Adrenal gland (tissue), 12 donors: Measurements from ENCODE around the gene SCFD2. TPM values are rescaled to one million over a fixed set of nuclear protein-coding genes. Genes with fewer than 3 reads are reported as not detected.

ENCODE experiments used
- DNase-seq, 7 donors: peaks; one replicate each; pipeline ENCODE4 v3.0.0-alpha.2; 2019 to 2020
- H3K27ac ChIP-seq, 5 donors: fragments of 200-600 bp; sonication (generic) in 4 of 5; 1 replicate in 3 of 5; 2 replicates in 2 of 5; pipeline versions ENCODE4 v1.5.1 to v1.8.0; 2016 to 2020; ENCODE audit warnings: mild to moderate bottlenecking in 1 of 5
- H3K27me3 ChIP-seq: fragments of 200-600 bp; 2 replicates; pipeline ENCODE4 v1.8.0; 2021
- H3K36me3 ChIP-seq, 2 donors: fragments of 200-600 bp; replicated peaks in 1 of 2; 1 replicate in 1 of 2; 2 replicates in 1 of 2; pipeline versions ENCODE4 v1.5.1 to v1.8.0; 2018 to 2022
- H3K4me1 ChIP-seq, 2 donors: fragments of 200-600 bp; replicated peaks in 1 of 2; 1 replicate in 1 of 2; 2 replicates in 1 of 2; pipeline versions ENCODE4 v1.5.1 to v1.8.0; 2018 to 2021
- H3K4me3 ChIP-seq, 4 donors: fragments of 200-600 bp; sonication (generic) in 3 of 4; one replicate each; pipeline ENCODE4 v1.5.1; 2016 to 2018
- H3K9me3 ChIP-seq, 3 donors: fragments of 200-600 bp; sonication (generic) in 1 of 3; replicated peaks in 1 of 3; 1 replicate in 2 of 3; 2 replicates in 1 of 3; pipeline versions ENCODE4 v1.5.1 to v1.8.0; 2016 to 2021
- CTCF ChIP-seq, 6 experiments: fragments of 450-650 bp in 4 of 6; fragments of 200-600 bp in 2 of 6; sonication (generic) in 1 of 6; IDR thresholded peaks; 1 replicate in 5 of 6; 2 replicates in 1 of 6; pipeline versions ENCODE4 v1.5.1 to v1.8.0; 2016 to 2021; ENCODE audit warnings: antibody characterized with exemption in 6 of 6, mild to moderate bottlenecking in 2 of 6, moderate library complexity in 1 of 6
- POLR2A ChIP-seq, 2 donors: fragments of 450-650 bp; IDR thresholded peaks; one replicate each; pipeline ENCODE4 v1.6.1; 2017; ENCODE audit warnings: antibody characterized with exemption in 2 of 2, mild to moderate bottlenecking in 2 of 2, moderate library complexity in 1 of 2
- WGBS, 4 donors: extraction: QIAGEN DNeasy Blood & Tissue Kit in 2 of 4; methylation state at CpG; one replicate each; pipeline versions ENCODE4 v1.1.5 to v1.1.7; 2013 to 2017; 5-methylcytosine and 5-hydroxymethylcytosine counted together
- intact Hi-C, 2 donors: fragments of 100-400 bp; cut with DNase I; formaldehyde crosslinking; loops; one replicate each; pipeline versions ENCODE4 v1.14.1 to v1.15.0; 2022 to 2023
- polyA plus RNA-seq, 3 donors: library from polyadenylated mRNA; stranded (reverse); fragments of 200-250 nt in 2 of 3; fragments of 350-450 nt in 1 of 3; fragmentation: Illumina TruSeq in 1 of 3; extraction: RNeasy Lipid Tissue Mini Kit (QIAGEN cat#74804) in 1 of 3; gene quantifications; one replicate each; pipeline ENCODE4 v1.2.3, GENCODE V29; 2013 to 2014
- total RNA-seq, 9 donors: library from RNA; depleted of rRNA in 4 of 9; stranded (reverse); fragments of >200 nt in 4 of 9; fragments of 120-200 nt in 1 of 9; fragmentation: NEBNext Ultra II Directional in 1 of 9; extraction: Animal tissue kit (Norgen Biotek cat#: 25700) in 1 of 9; gene quantifications; one replicate each; pipeline versions ENCODE4 v1.1.0 to v1.2.4, GENCODE V29; 2013 to 2023
- donor health status: healthy with polysubstance abuse.
- donor health status: Bipolar disorder and iron deficiency.
- donor health status: DM: yes; HTN: yes; CAD: no.
- donor health status: DM: no; HTN: no; CAD: no.
- donor health status: DM: no; HTN: no; CAD: no.
- donor health status: DM: yes; HTN: yes; CAD: no.

Gene SCFD2
- total and polyA plus RNA-seq, 12 donors, result 5.2 to 34.9 (median 23.4) TPM

- Histone ChIP-seq H3K36me3 (peaks cover 0 to 3% of the 10 kb centered on the region in 2 donors), H3K9me3 (no peaks in the 10 kb centered on the region), H3K4me3 (no peak overlapping the region), H3K27ac (no peak overlapping the region), H3K4me1 (no peaks in the 10 kb centered on the region), H3K27me3 (no peaks in the 10 kb centered on the region)
- TF ChIP-seq POLR2A (IDR thresholded peaks at IDR 0.05), result no peak
- 68 to 74% (median 71%) methylated on average over 5 of the region's 5 CpGs for WGBS, 4 donors
- intact Hi-C loops, result no loop called here
- DNase-seq, result no peak
These were observed 433.0 kb downstream of the SCFD2 start for GRCh38 chr4:52932591-52933470.

- DNase-seq, result no peak
- no peak overlapping the region for H3K4me3 ChIP-seq
- WGBS, 4 donors, result 77 to 92% (median 89%) methylated on average over 4 of the region's 4 CpGs
- H3K9me3 ChIP-seq, result no peaks in the 10 kb centered on the region
- intact Hi-C loops, result no loop called here
- H3K27ac ChIP-seq, result no peak overlapping the region
- no peaks in the 10 kb centered on the region for H3K27me3 ChIP-seq
- peaks cover 0 to 3% of the 10 kb centered on the region in 2 donors for H3K36me3 ChIP-seq
- H3K4me1 ChIP-seq, result no peaks in the 10 kb centered on the region
- TF ChIP-seq CTCF (IDR thresholded peaks at IDR 0.05) (no peak), POLR2A (IDR thresholded peaks at IDR 0.05) (no peak)
These were observed 434.6 kb downstream of the SCFD2 start for GRCh38 chr4:52931243-52931642.

- intact Hi-C loops, result no loop called here
- H3K36me3 ChIP-seq, result peaks cover 0 to 3% of the 10 kb centered on the region in 2 donors
These were observed 439.5 kb downstream of the SCFD2 start for GRCh38 chr4:52926196-52926974.

GRCh38 chr4:52925531-52925968 lies 440.3 kb downstream of the SCFD2 start:
- WGBS, 4 donors, result 81 to 88% (median 86%) methylated on average over 3 of the region's 3 CpGs
- intact Hi-C loops, result no loop called here
- TF ChIP-seq POLR2A (IDR thresholded peaks at IDR 0.05) (no peak), CTCF (IDR thresholded peaks at IDR 0.05) (no peak)
- Histone ChIP-seq H3K4me1 (no peaks in the 10 kb centered on the region), H3K36me3 (peaks cover 0 to 3% of the 10 kb centered on the region in 2 donors), H3K27me3 (no peaks in the 10 kb centered on the region), H3K4me3 (no peak overlapping the region), H3K27ac (no peak overlapping the region), H3K9me3 (no peaks in the 10 kb centered on the region)
- DNase-seq, result no peak

More at GRCh38 chr4:52926196-52926974, 439.5 kb downstream of the SCFD2 start:
- WGBS, 4 donors, result 94% methylated on average over 9 of the region's 9 CpGs
- Histone ChIP-seq H3K27me3 (no peaks in the 10 kb centered on the region), H3K9me3 (no peaks in the 10 kb centered on the region), H3K4me3 (no peak overlapping the region), H3K27ac (no peak overlapping the region), H3K4me1 (no peaks in the 10 kb centered on the region)
- DNase-seq, result no peak
- TF ChIP-seq CTCF (IDR thresholded peaks at IDR 0.05), result no peak
- TF ChIP-seq POLR2A (IDR thresholded peaks at IDR 0.05), result no peak
